Endodermal cell (in vitro differentiated cells): Measurements from ENCODE around the gene ATG101. TPM values are rescaled to one million over a fixed set of nuclear protein-coding genes. Genes with fewer than 3 reads are reported as not detected.

Experiments used
- DNase-seq: peaks from one replicate; pipeline ENCODE4 v3.0.0-alpha.2; 2017
- H3K27ac ChIP-seq: 2 replicates; pipeline ENCODE4 v1.5.1; 2013; ENCODE audit warnings: mild to moderate bottlenecking, low read depth, low read length, moderate library complexity
- H3K27me3 ChIP-seq: 2 replicates; pipeline ENCODE4 v1.6.1; 2013; ENCODE audit warnings: mild to moderate bottlenecking, low read length, moderate library complexity; ENCODE audit not compliant: insufficient read depth, control insufficient read depth, poor library complexity, severe bottlenecking
- H3K36me3 ChIP-seq: 2 replicates; pipeline ENCODE4 v1.7.0; 2013; ENCODE audit warnings: mild to moderate bottlenecking, low read length, moderate library complexity; ENCODE audit not compliant: control insufficient read depth, insufficient read depth
- H3K4me1 ChIP-seq: one replicate; pipeline ENCODE4 v1.7.0; 2013; ENCODE audit warnings: low read length; ENCODE audit not compliant: control insufficient read depth, insufficient read depth
- H3K4me3 ChIP-seq: 2 replicates; pipeline ENCODE4 v1.5.1; 2013; ENCODE audit warnings: mild to moderate bottlenecking, low read length, moderate library complexity
- H3K9ac ChIP-seq: 2 replicates; pipeline ENCODE4 v1.6.1; 2013; ENCODE audit warnings: mild to moderate bottlenecking, low read length, moderate library complexity; ENCODE audit not compliant: poor library complexity, severe bottlenecking; ENCODE audit errors: extremely low read depth
- H3K9me3 ChIP-seq: 2 replicates; pipeline ENCODE4 v1.6.1; 2013; ENCODE audit warnings: mild to moderate bottlenecking, low read length, moderate library complexity; ENCODE audit not compliant: control insufficient read depth
- H3K27ac Mint-ChIP-seq: 2 replicates; pipeline ENCODE4 v1.8.0; 2020; ENCODE audit warnings: mixed read lengths
- H3K27me3 Mint-ChIP-seq: 2 replicates; pipeline ENCODE4 v1.8.0; 2021; ENCODE audit warnings: mild to moderate bottlenecking, mixed read lengths; ENCODE audit not compliant: insufficient read depth
- H3K36me3 Mint-ChIP-seq: 2 replicates; pipeline ENCODE4 v1.8.0; 2020; ENCODE audit warnings: low read depth, mixed read lengths
- H3K4me1 Mint-ChIP-seq: 2 replicates; pipeline ENCODE4 v1.8.0; 2020; ENCODE audit warnings: mixed read lengths
- H3K4me3 Mint-ChIP-seq: 2 replicates; pipeline ENCODE4 v1.8.0; 2020; ENCODE audit warnings: mild to moderate bottlenecking, moderate library complexity, mixed read lengths
- H3K9me3 Mint-ChIP-seq: 2 replicates; pipeline ENCODE4 v1.8.0; 2020; ENCODE audit warnings: mild to moderate bottlenecking, mixed read lengths
- CTCF ChIP-seq: fragments of 200-600 bp; sonication (generic); conservative IDR thresholded peaks from 2 replicates; pipeline ENCODE4 v1.5.0; 2021; ENCODE audit warnings: antibody characterized with exemption, mild to moderate bottlenecking
- WGBS, 2 experiments: methylation state at CpG; one replicate each; pipeline versions ENCODE4 v1.1.5 to v1.1.7; 2013; ENCODE audit warnings: missing lambda C conversion rate in 2 of 2, mixed read lengths in 1 of 2; ENCODE audit not compliant: insufficient coverage in 1 of 2, insufficient read length in 1 of 2; 5-methylcytosine and 5-hydroxymethylcytosine counted together
- total RNA-seq, 2 donors: library from RNA; stranded (reverse); fragmentation: NEBNext Ultra II Directional in 1 of 2; extraction: Animal tissue kit (Norgen Biotek cat#: 25700) in 1 of 2; gene quantifications; 2 replicates in 1 of 2; 3 replicates in 1 of 2; pipeline ENCODE4 v1.2.1, GENCODE V29; 2021

The ATG101 gene
- total RNA-seq, 2 donors from 2014 or later: 32.1 TPM

- no peak for DNase-seq
- 87 to 88% methylated on average over 5 to 9 of the region's 9 CpGs for WGBS, 2 experiments
- H3K4me1 ChIP-seq: no peaks in the 10 kb centered on the region
Observed at GRCh38 chr12:52053536-52054209, 16.1 kb upstream of the ATG101 start.

DNA sequence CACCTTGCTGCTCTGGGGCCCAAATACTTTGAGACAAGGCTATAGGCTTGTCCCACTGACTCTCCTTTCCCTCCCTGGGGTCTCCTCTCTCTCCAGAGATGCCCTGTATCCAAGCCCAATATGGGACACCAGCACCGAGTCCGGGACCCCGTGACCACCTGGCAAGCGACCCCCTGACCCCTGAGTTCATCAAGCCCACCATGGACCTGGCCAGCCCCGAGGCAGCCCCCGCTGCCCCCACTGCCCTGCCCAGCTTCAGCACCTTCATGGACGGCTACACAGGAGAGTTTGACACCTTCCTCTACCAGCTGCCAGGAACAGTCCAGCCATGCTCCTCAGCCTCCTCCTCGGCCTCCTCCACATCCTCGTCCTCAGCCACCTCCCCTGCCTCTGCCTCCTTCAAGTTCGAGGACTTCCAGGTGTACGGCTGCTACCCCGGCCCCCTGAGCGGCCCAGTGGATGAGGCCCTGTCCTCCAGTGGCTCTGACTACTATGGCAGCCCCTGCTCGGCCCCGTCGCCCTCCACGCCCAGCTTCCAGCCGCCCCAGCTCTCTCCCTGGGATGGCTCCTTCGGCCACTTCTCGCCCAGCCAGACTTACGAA is 15.4 kb upstream of the ATG101 start:
- H3K4me1 Mint-ChIP-seq: peaks cover 25% of the 10 kb centered on the region
- Histone ChIP-seq H3K36me3 (peaks cover 21% of the 10 kb centered on the region), H3K27me3 (no peaks in the 10 kb centered on the region), H3K4me3 (no peak overlapping the region), H3K9ac (no peak overlapping the region), H3K27ac (no peak overlapping the region), H3K4me1 (no peaks in the 10 kb centered on the region), H3K9me3 (no peaks in the 10 kb centered on the region)
- no peaks in the 10 kb centered on the region for H3K9me3 Mint-ChIP-seq
- H3K36me3 Mint-ChIP-seq: peaks cover 18% of the 10 kb centered on the region
- no peak overlapping the region for H3K4me3 Mint-ChIP-seq
- 94 to 95% methylated on average over 8 to 21 of the region's 21 CpGs for WGBS, 2 experiments
- no peak for TF ChIP-seq CTCF
- H3K27me3 Mint-ChIP-seq: peaks cover 9% of the 10 kb centered on the region
- no peak for DNase-seq
- H3K27ac Mint-ChIP-seq: no peak overlapping the region

More at GRCh38 chr12:52053536-52054209, 16.1 kb upstream of the ATG101 start:
- Mint-ChIP-seq H3K4me1 (peaks cover 27% of the 10 kb centered on the region), H3K9me3 (no peaks in the 10 kb centered on the region), H3K27me3 (peaks cover 9% of the 10 kb centered on the region), H3K27ac (no peak overlapping the region), H3K36me3 (peaks cover 18% of the 10 kb centered on the region), H3K4me3 (no peak overlapping the region)
- no peaks in the 10 kb centered on the region for H3K9me3 ChIP-seq
- H3K27ac ChIP-seq: no peak overlapping the region
- H3K27me3 ChIP-seq: no peaks in the 10 kb centered on the region
- no peak overlapping the region for H3K9ac ChIP-seq
- no peak overlapping the region for H3K4me3 ChIP-seq
- H3K36me3 ChIP-seq: peaks cover 21% of the 10 kb centered on the region
- no peak for TF ChIP-seq CTCF

DNA sequence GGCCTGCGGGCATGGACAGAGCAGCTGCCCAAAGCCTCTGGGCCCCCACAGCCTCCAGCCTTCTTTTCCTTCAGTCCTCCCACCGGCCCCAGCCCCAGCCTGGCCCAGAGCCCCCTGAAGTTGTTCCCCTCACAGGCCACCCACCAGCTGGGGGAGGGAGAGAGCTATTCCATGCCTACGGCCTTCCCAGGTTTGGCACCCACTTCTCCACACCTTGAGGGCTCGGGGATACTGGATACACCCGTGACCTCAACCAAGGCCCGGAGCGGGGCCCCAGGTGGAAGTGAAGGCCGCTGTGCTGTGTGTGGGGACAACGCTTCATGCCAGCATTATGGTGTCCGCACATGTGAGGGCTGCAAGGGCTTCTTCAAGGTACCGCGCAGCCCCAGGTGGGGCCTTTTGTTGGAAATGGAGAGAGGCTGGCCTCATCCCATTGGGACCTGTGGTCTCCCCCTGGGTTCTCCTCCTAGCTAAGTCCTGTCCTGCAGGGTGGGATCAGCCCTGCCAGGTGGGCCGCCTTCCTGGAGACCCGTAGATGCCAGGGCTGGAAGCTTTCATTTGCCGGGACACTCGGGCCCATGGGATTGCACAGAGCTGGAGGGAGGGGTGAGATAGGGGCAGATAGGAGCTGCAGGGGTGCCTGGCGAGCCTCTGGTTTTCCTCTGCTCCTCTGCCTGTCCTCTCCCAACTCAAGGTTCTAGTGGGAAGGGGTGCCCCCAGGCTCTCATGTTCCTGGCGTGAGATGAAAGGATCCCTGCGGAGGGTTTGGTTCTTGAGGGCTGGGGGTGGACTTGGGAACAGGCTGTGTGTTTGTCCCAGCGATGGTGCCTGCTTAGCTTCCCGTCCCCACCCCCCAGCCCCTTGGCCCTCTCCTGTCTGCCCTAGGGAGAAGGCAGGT is 14.7 kb upstream of the ATG101 start:
- Mint-ChIP-seq H3K4me1 (peaks cover 17% of the 10 kb centered on the region), H3K27me3 (peaks cover 2% of the 10 kb centered on the region), H3K9me3 (no peaks in the 10 kb centered on the region), H3K27ac (no peak overlapping the region), H3K4me3 (no peak overlapping the region), H3K36me3 (peaks cover 18% of the 10 kb centered on the region)
- Histone ChIP-seq H3K4me3 (no peak overlapping the region), H3K36me3 (peaks cover 21% of the 10 kb centered on the region), H3K9ac (no peak overlapping the region), H3K4me1 (no peaks in the 10 kb centered on the region), H3K27ac (no peak overlapping the region), H3K27me3 (no peaks in the 10 kb centered on the region), H3K9me3 (no peaks in the 10 kb centered on the region)
- no peak for TF ChIP-seq CTCF
- WGBS, 2 experiments: 93 to 98% methylated on average over 8 to 21 of the region's 21 CpGs
- DNase-seq: no peak
